Epithelial cell of proximal tubule (primary cell): ENCODE data around the gene EIF3I. TPM values are rescaled to one million over a fixed set of nuclear protein-coding genes. Genes with fewer than 3 reads are reported as not detected.

Source experiments
- total RNA-seq: library from RNA; depleted of rRNA; stranded (reverse); fragments of >200 nt; gene quantifications from 2 replicates; pipeline ENCODE4 v1.2.3, GENCODE V29; 2015

Gene EIF3I
- total RNA-seq, 1 donor from 2014 or later = 338 TPM

Other genes starting within 250 kb of the EIF3I start
- 69.6 and 139 TPM in 2 replicates for gene KHDRBS1, start 208.5 kb upstream of the EIF3I start, total RNA-seq
- 1.2 and 5.2 TPM in 2 replicates for gene TMEM39B, start 149.5 kb upstream of the EIF3I start, total RNA-seq
- 39.9 and 48.0 TPM in 2 replicates for gene KPNA6, start 114.4 kb upstream of the EIF3I start, total RNA-seq
- 32.9 and 62.7 TPM in 2 replicates for gene TXLNA, start 42.7 kb upstream of the EIF3I start, total RNA-seq
- gene CCDC28B, start 21.8 kb upstream of the EIF3I start, total RNA-seq = 11.9 and 14.1 TPM in 2 replicates
- 3.5 and 4.6 TPM in 2 replicates for gene IQCC, start 16.7 kb upstream of the EIF3I start, total RNA-seq
- gene DCDC2B, start 13.3 kb upstream of the EIF3I start, total RNA-seq = not detected in 2 replicates
- gene TMEM234, start 54 bp upstream of the EIF3I start, total RNA-seq = 12.2 and 14.4 TPM in 2 replicates
- gene FAM167B, start 24.8 kb downstream of the EIF3I start, total RNA-seq = 0.35 TPM in 1 of 2 replicates, not detected in the other
- gene LCK, start 28.9 kb downstream of the EIF3I start, total RNA-seq = 8.2 and 10.3 TPM in 2 replicates
- gene HDAC1, start 69.7 kb downstream of the EIF3I start, total RNA-seq = 117 and 127 TPM in 2 replicates
- 190 and 199 TPM in 2 replicates for gene MARCKSL1, start 113.8 kb downstream of the EIF3I start, total RNA-seq
- gene FAM229A, start 140.1 kb downstream of the EIF3I start, total RNA-seq = 1.7 and 11.7 TPM in 2 replicates
- 0.58 TPM in 1 of 2 replicates, not detected in the other for gene TSSK3, start 140.1 kb downstream of the EIF3I start, total RNA-seq
- gene BSDC1, start 172.0 kb downstream of the EIF3I start, total RNA-seq = 56.7 and 61.1 TPM in 2 replicates
- gene ZBTB8B, start 242.7 kb downstream of the EIF3I start, total RNA-seq = 0.07 and 0.23 TPM in 2 replicates